NB4 (cell line): ENCODE data around the gene FABP1.

Experiments
- MAX ChIP-seq: IDR thresholded peaks from 2 replicates; pipeline ENCODE4 v1.6.1; 2011; ENCODE audit warnings: low read depth, low read length
- MYC ChIP-seq: IDR thresholded peaks from 2 replicates; pipeline ENCODE4 v1.6.1; 2011; ENCODE audit warnings: low read depth, low read length
- TF ChIP-seq, protein P1 (sequence below): IDR thresholded peaks from one replicate; pipeline ENCODE4 v1.5.1; 2012; ENCODE audit warnings: low read depth, low read length

DNA sequence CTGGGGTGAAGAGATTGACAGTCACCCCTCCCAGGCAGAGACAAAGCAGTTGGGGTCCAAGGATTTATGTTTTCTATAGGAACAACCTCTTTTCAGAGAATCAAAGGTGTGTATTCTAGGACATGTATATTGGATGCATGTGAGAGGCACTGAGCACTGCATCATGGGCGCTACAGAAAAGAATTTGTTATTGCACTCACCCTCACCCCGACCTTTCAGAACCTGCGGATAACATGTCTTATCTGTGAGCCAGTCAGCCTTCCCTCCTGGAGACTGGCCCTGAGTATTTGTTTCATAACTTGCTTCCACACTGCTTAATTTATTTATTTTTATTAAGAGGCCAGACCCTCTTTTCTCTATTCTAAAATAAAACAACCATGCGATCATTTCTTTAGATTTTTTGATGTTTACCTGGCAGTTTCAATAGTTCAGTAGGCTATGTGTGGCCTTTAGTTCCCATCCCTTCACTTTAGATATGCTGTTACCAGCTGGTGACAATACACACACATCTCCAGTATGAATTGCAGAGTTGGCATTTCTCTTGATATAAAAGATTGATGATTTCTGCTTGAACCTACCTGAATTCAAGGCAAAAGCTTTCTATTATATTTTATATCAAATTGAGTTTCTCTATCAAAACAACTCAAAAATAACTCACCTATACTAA is 29.8 kb downstream of the FABP1 start:
- TF ChIP-seq MAX (no peak), MYC (no peak)
- TF ChIP-seq, protein P1, sequence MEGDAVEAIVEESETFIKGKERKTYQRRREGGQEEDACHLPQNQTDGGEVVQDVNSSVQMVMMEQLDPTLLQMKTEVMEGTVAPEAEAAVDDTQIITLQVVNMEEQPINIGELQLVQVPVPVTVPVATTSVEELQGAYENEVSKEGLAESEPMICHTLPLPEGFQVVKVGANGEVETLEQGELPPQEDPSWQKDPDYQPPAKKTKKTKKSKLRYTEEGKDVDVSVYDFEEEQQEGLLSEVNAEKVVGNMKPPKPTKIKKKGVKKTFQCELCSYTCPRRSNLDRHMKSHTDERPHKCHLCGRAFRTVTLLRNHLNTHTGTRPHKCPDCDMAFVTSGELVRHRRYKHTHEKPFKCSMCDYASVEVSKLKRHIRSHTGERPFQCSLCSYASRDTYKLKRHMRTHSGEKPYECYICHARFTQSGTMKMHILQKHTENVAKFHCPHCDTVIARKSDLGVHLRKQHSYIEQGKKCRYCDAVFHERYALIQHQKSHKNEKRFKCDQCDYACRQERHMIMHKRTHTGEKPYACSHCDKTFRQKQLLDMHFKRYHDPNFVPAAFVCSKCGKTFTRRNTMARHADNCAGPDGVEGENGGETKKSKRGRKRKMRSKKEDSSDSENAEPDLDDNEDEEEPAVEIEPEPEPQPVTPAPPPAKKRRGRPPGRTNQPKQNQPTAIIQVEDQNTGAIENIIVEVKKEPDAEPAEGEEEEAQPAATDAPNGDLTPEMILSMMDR, result no peak
